ENCODE results near the gene UTP18.

DNA sequence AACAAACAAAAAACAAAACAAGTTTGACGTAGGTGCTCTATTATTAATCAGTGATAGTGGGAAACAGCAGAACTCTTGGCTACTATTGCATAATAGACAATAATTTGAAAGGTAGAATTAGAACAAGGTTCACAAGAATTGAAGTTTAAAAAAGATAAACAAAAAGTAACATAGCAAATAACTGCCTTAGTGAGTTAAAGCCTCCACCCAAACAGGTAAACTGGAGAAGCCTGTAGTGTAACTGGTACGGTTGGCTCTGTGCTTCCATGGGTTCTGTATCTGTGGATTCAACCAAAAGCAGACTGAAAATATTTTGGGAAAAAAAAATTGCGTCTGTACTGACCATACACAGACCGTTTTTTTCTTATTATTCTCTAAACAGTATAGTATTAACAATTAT lies 39.0 kb upstream of the UTP18 start:
- TF ChIP-seq, protein P1, sequence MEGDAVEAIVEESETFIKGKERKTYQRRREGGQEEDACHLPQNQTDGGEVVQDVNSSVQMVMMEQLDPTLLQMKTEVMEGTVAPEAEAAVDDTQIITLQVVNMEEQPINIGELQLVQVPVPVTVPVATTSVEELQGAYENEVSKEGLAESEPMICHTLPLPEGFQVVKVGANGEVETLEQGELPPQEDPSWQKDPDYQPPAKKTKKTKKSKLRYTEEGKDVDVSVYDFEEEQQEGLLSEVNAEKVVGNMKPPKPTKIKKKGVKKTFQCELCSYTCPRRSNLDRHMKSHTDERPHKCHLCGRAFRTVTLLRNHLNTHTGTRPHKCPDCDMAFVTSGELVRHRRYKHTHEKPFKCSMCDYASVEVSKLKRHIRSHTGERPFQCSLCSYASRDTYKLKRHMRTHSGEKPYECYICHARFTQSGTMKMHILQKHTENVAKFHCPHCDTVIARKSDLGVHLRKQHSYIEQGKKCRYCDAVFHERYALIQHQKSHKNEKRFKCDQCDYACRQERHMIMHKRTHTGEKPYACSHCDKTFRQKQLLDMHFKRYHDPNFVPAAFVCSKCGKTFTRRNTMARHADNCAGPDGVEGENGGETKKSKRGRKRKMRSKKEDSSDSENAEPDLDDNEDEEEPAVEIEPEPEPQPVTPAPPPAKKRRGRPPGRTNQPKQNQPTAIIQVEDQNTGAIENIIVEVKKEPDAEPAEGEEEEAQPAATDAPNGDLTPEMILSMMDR (IDR thresholded peaks at IDR 0.05) = no peak
- TF ChIP-seq EZH2 (IDR thresholded peaks at IDR 0.05; ENCODE audit: borderline replicate concordance, insufficient read depth, low read depth, low read length, poor library complexity, severe bottlenecking) = no peak
